ENCODE results near the gene KCNK4. TPM values are rescaled to one million over a fixed set of nuclear protein-coding genes. Genes with fewer than 3 reads are reported as not detected.

Gene KCNK4
- total and polyA plus RNA-seq, 2 of the 13 experiments (the other 11 are each of a cell fraction or from before 2014, with no cell fraction given): not detected

- FAIRE-seq (no peak), ATAC-seq (no peak), DNase-seq (ENCODE audit: low spot score) (no peak)
- no TSS peak for BruUV-seq (replicated peaks)
- H3K4me1 ChIP-seq (ENCODE audit: insufficient read depth, low read length): peaks cover 34% of the 10 kb centered on the region
- no peaks in the 10 kb centered on the region for H3K36me3 ChIP-seq (replicated peaks in 1 of 2; ENCODE audit: control insufficient read depth in 1 of 2, insufficient read depth in 2 of 2, low read length in 2 of 2)
- CTCF ChIA-PET (ENCODE audit: low intra/inter-chr PET ratio, low total read pairs): interaction anchor here (1.2 kb wide), 1 partner anchor 14 kb away, joined by 3 read pairs; no protein-coding TSS in a partner anchor
- WGBS (ENCODE audit: low lambda C conversion rate): 71% methylated on average over 9 of the region's 21 CpGs
- POLR2A ChIA-PET: interaction anchor here (0.7 to 2.7 kb wide), 3 partner anchors 14 to 156 kb away, joined by 3 to 13 read pairs (median 10); partner anchors contain the start of genes PRDX5, STIP1 and TRMT112
- H3K27ac ChIP-seq (ENCODE audit: extremely low read length, insufficient read depth, low read length): no peak overlapping the region
- no peak overlapping the region for H3K9ac ChIP-seq (ENCODE audit: insufficient read depth, low read depth, low read length)
- no peaks in the 10 kb centered on the region for H3K9me3 ChIP-seq (ENCODE audit: low read length)
- H3K4me3 ChIP-seq (replicated peaks in 1 of 3; ENCODE audit: insufficient read depth in 1 of 3, low read depth in 2 of 3, low read length in 3 of 3): no peak overlapping the region
- TF ChIP-seq ZNF543 (CRISPR knock-in tag; IDR thresholded peaks at IDR 0.05): no peak
- 0 out of 2 replicates have a peak, but pooled peaks have one; percentile 7 for TF ChIP-seq HES4 (CRISPR knock-in tag; IDR thresholded peaks at IDR 0.05; ENCODE audit: borderline replicate concordance)
- H3K27me3 ChIP-seq (ENCODE audit: control insufficient read depth in 1 of 2, insufficient read depth in 2 of 2, low read length in 2 of 2): peaks cover 3 to 43% of the 10 kb centered on the region in 2 experiments; a peak in 4 of 5 replicates
- in situ Hi-C loops (cut with HindIII; ENCODE audit: extremely low pct_ligation_motif_present, low pct_unique_long_range_greater_than_20kb): no loop called here
- no peaks in the 10 kb centered on the region for H4K20me1 ChIP-seq (ENCODE audit: insufficient read depth, low read length)
- H3K4me2 ChIP-seq (ENCODE audit: low read depth, low read length): peak overlapping the region; percentile 55; the same call in 1 of the 2 replicates
- no peaks in the 10 kb centered on the region for H3K79me2 ChIP-seq (ENCODE audit: insufficient read depth, low read length)
- intact Hi-C loops (cut with micrococcal nuclease; ENCODE audit: unreplicated experiment): no loop called here
- H2AFZ ChIP-seq (ENCODE audit: low read length): no peak overlapping the region
Measured at GRCh38 chr11:64341429-64341828, 50.3 kb downstream of the KCNK4 start.

GRCh38 chr11:64341851-64342791, 51.0 kb downstream of the KCNK4 start:
- H3K9ac ChIP-seq (ENCODE audit: insufficient read depth, low read depth, low read length): peak overlapping the region; percentile 31; the same call in 1 of the 2 replicates
- H4K20me1 ChIP-seq (ENCODE audit: insufficient read depth, low read length): no peaks in the 10 kb centered on the region
- peak overlapping the region in 2 of 3 experiments; percentile 46 to 64; a peak in 4 of 6 replicates for H3K4me3 ChIP-seq (replicated peaks in 1 of 3; ENCODE audit: insufficient read depth in 1 of 3, low read depth in 2 of 3, low read length in 3 of 3)
- peaks cover 3 to 43% of the 10 kb centered on the region in 2 experiments; a peak in 4 of 5 replicates for H3K27me3 ChIP-seq (ENCODE audit: control insufficient read depth in 1 of 2, insufficient read depth in 2 of 2, low read length in 2 of 2)
- no peaks in the 10 kb centered on the region for H3K79me2 ChIP-seq (ENCODE audit: insufficient read depth, low read length)
- WGBS (ENCODE audit: low lambda C conversion rate): 18% methylated on average over 39 of the region's 55 CpGs
- H2AFZ ChIP-seq (ENCODE audit: low read length): no peak overlapping the region
- ATAC-seq: peak; percentile 84
- FAIRE-seq: no peak
- peak; percentile 63 for DNase-seq (ENCODE audit: low spot score)
- peaks cover 36% of the 10 kb centered on the region for H3K4me1 ChIP-seq (ENCODE audit: insufficient read depth, low read length)
- in situ Hi-C loops (cut with HindIII; ENCODE audit: extremely low pct_ligation_motif_present, low pct_unique_long_range_greater_than_20kb) (no loop called here), intact Hi-C loops (cut with micrococcal nuclease; ENCODE audit: unreplicated experiment) (no loop called here)
- H3K27ac ChIP-seq (ENCODE audit: extremely low read length, insufficient read depth, low read length): no peak overlapping the region
- H3K9me3 ChIP-seq (ENCODE audit: low read length): no peaks in the 10 kb centered on the region
- BruUV-seq (replicated peaks): no TSS peak
- ChIA-PET CTCF (ENCODE audit: low intra/inter-chr PET ratio, low total read pairs) (interaction anchor here (1.2 kb wide), 1 partner anchor 13 kb away, joined by 3 read pairs; no protein-coding TSS in a partner anchor), POLR2A (interaction anchor here (1.0 to 2.7 kb wide), 3 partner anchors 10 to 24 kb away, joined by 7 to 13 read pairs (median 10); partner anchors contain the start of genes PRDX5 and TRMT112)
- H3K36me3 ChIP-seq (replicated peaks in 1 of 2; ENCODE audit: control insufficient read depth in 1 of 2, insufficient read depth in 2 of 2, low read length in 2 of 2): no peaks in the 10 kb centered on the region
- H3K4me2 ChIP-seq (ENCODE audit: low read depth, low read length): peak overlapping the region; percentile 65
- TF ChIP-seq, protein P1, sequence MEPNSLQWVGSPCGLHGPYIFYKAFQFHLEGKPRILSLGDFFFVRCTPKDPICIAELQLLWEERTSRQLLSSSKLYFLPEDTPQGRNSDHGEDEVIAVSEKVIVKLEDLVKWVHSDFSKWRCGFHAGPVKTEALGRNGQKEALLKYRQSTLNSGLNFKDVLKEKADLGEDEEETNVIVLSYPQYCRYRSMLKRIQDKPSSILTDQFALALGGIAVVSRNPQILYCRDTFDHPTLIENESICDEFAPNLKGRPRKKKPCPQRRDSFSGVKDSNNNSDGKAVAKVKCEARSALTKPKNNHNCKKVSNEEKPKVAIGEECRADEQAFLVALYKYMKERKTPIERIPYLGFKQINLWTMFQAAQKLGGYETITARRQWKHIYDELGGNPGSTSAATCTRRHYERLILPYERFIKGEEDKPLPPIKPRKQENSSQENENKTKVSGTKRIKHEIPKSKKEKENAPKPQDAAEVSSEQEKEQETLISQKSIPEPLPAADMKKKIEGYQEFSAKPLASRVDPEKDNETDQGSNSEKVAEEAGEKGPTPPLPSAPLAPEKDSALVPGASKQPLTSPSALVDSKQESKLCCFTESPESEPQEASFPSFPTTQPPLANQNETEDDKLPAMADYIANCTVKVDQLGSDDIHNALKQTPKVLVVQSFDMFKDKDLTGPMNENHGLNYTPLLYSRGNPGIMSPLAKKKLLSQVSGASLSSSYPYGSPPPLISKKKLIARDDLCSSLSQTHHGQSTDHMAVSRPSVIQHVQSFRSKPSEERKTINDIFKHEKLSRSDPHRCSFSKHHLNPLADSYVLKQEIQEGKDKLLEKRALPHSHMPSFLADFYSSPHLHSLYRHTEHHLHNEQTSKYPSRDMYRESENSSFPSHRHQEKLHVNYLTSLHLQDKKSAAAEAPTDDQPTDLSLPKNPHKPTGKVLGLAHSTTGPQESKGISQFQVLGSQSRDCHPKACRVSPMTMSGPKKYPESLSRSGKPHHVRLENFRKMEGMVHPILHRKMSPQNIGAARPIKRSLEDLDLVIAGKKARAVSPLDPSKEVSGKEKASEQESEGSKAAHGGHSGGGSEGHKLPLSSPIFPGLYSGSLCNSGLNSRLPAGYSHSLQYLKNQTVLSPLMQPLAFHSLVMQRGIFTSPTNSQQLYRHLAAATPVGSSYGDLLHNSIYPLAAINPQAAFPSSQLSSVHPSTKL (CRISPR knock-in tag; IDR thresholded peaks at IDR 0.05): 0 out of 2 replicates have a peak, but pooled peaks have one; percentile 9
- TF ChIP-seq MIXL1 (CRISPR knock-in tag; IDR thresholded peaks at IDR 0.05): no peak
- TF ChIP-seq CCDC6 (CRISPR knock-in tag; IDR thresholded peaks at IDR 0.05): no peak
- no peak for TF ChIP-seq MYNN (CRISPR knock-in tag; IDR thresholded peaks at IDR 0.05; ENCODE audit: low read depth)
- TF ChIP-seq ZNF839 (CRISPR knock-in tag; IDR thresholded peaks at IDR 0.05; ENCODE audit: borderline replicate concordance): 0 out of 2 replicates have a peak, but pooled peaks have one; percentile 32
- no peak for TF ChIP-seq ZNF143 (CRISPR knock-in tag; IDR thresholded peaks at IDR 0.05)
- TF ChIP-seq ZNF382 (CRISPR knock-in tag; IDR thresholded peaks at IDR 0.05; ENCODE audit: borderline replicate concordance): no peak
- peak; percentile 30; the same call in 1 of the 2 replicates for TF ChIP-seq HDAC1 (CRISPR knock-in tag; IDR thresholded peaks at IDR 0.05)
- TF ChIP-seq HOXA5 (CRISPR knock-in tag; IDR thresholded peaks at IDR 0.05): no peak
- TF ChIP-seq HDAC6 (IDR thresholded peaks at IDR 0.05; ENCODE audit: low read depth, low read length): no peak
- no peak for TF ChIP-seq KAT7 (CRISPR knock-in tag; IDR thresholded peaks at IDR 0.05; ENCODE audit: borderline replicate concordance)

Data from HepG2 (cell line).